Hepatocyte (in vitro differentiated cells): ENCODE results near the gene MON1A. TPM values are rescaled to one million over a fixed set of nuclear protein-coding genes. Genes with fewer than 3 reads are reported as not detected.

Source experiments
- DNase-seq: peaks from one replicate; pipeline ENCODE4 v3.0.0-alpha.2; 2016; ENCODE audit warnings: low spot score
- H2AFZ ChIP-seq: fragments of 200-600 bp; sonication (generic); 2 replicates; pipeline ENCODE4 v1.6.0; 2016; ENCODE audit warnings: antibody characterized with exemption, mild to moderate bottlenecking
- H3K27ac ChIP-seq: fragments of 200-600 bp; sonication (generic); 2 replicates; pipeline ENCODE4 v1.5.1; 2016; ENCODE audit warnings: mild to moderate bottlenecking
- H3K27me3 ChIP-seq: fragments of 200-600 bp; sonication (generic); 2 replicates; pipeline ENCODE4 v1.6.1; 2016
- H3K36me3 ChIP-seq: fragments of 200-600 bp; sonication (generic); replicated peaks from 2 replicates; pipeline ENCODE4 v1.5.1; 2016; ENCODE audit warnings: low read depth; ENCODE audit not compliant: insufficient read depth
- H3K4me1 ChIP-seq: fragments of 200-600 bp; sonication (generic); 2 replicates; pipeline ENCODE4 v1.5.1; 2016; ENCODE audit warnings: mild to moderate bottlenecking, moderate library complexity; ENCODE audit not compliant: insufficient read depth
- H3K4me2 ChIP-seq: fragments of 200-600 bp; sonication (generic); 2 replicates; pipeline ENCODE4 v1.6.0; 2016
- H3K4me3 ChIP-seq: fragments of 200-600 bp; sonication (generic); 2 replicates; pipeline ENCODE4 v1.5.1; 2016; ENCODE audit warnings: mild to moderate bottlenecking
- H3K79me2 ChIP-seq: fragments of 200-600 bp; sonication (generic); 2 replicates; pipeline ENCODE4 v1.6.0; 2017; ENCODE audit warnings: mild to moderate bottlenecking
- H3K9me2 ChIP-seq: fragments of 200-600 bp; sonication (generic); replicated peaks from 2 replicates; pipeline ENCODE4 v1.6.0; 2017; ENCODE audit warnings: mild to moderate bottlenecking; ENCODE audit not compliant: insufficient read depth
- H3K9me3 ChIP-seq: fragments of 200-600 bp; sonication (generic); 2 replicates; pipeline ENCODE4 v1.5.1; 2016; ENCODE audit warnings: low read depth, mild to moderate bottlenecking
- H4K20me1 ChIP-seq: fragments of 200-600 bp; sonication (generic); 2 replicates; pipeline ENCODE4 v1.6.0; 2016; ENCODE audit warnings: mild to moderate bottlenecking; ENCODE audit not compliant: insufficient read depth, poor library complexity, severe bottlenecking
- EZH2 ChIP-seq: fragments of 200-600 bp; sonication (generic); IDR thresholded peaks from 2 replicates; pipeline ENCODE4 v1.6.1; 2016; ENCODE audit warnings: antibody characterized with exemption, mild to moderate bottlenecking, borderline replicate concordance
- EZH2phosphoT487 ChIP-seq: fragments of 200-600 bp; sonication (generic); IDR thresholded peaks from one replicate; pipeline ENCODE4 v1.6.1; 2018; ENCODE audit warnings: antibody characterized with exemption, mild to moderate bottlenecking, low read depth, moderate library complexity; ENCODE audit not compliant: unreplicated experiment, severe bottlenecking
- WGBS: methylation state at CpG from one replicate; pipeline ENCODE4 v1.1.6; 2016; ENCODE audit warnings: low lambda C conversion rate; ENCODE audit errors: missing lambda C conversion rate; 5-methylcytosine and 5-hydroxymethylcytosine counted together
- polyA plus RNA-seq: library from polyadenylated mRNA; unstranded; fragments of >200 nt; fragmentation: Nextera tagmentation; extraction: Ambion mirVana; gene quantifications from 2 replicates; pipeline ENCODE4 v1.2.1, GENCODE V29; 2016
- total RNA-seq: library from RNA; depleted of rRNA; stranded (reverse); fragments of >200 nt; gene quantifications from 2 replicates; pipeline ENCODE4 v1.2.3, GENCODE V29; 2014
- TF ChIP-seq, protein P1 (sequence below): fragments of 200-600 bp; sonication (generic); IDR thresholded peaks from 2 replicates; pipeline ENCODE4 v1.5.1; 2016; ENCODE audit warnings: antibody characterized with exemption, mild to moderate bottlenecking; ENCODE audit not compliant: poor library complexity

MON1A gene
- total and polyA plus RNA-seq, 2 experiments from 2014 or later = 9.5 to 10.7 TPM

- Histone ChIP-seq H3K27me3 (no peaks in the 10 kb centered on the region), H3K9me3 (no peaks in the 10 kb centered on the region), H4K20me1 (no peaks in the 10 kb centered on the region), H3K27ac (no peak overlapping the region), H2AFZ (no peak overlapping the region), H3K9me2 (no peaks in the 10 kb centered on the region), H3K79me2 (no peaks in the 10 kb centered on the region), H3K36me3 (no peaks in the 10 kb centered on the region), H3K4me2 (no peak overlapping the region), H3K4me1 (peaks cover 10% of the 10 kb centered on the region), H3K4me3 (no peak overlapping the region)
- TF ChIP-seq, protein P1, sequence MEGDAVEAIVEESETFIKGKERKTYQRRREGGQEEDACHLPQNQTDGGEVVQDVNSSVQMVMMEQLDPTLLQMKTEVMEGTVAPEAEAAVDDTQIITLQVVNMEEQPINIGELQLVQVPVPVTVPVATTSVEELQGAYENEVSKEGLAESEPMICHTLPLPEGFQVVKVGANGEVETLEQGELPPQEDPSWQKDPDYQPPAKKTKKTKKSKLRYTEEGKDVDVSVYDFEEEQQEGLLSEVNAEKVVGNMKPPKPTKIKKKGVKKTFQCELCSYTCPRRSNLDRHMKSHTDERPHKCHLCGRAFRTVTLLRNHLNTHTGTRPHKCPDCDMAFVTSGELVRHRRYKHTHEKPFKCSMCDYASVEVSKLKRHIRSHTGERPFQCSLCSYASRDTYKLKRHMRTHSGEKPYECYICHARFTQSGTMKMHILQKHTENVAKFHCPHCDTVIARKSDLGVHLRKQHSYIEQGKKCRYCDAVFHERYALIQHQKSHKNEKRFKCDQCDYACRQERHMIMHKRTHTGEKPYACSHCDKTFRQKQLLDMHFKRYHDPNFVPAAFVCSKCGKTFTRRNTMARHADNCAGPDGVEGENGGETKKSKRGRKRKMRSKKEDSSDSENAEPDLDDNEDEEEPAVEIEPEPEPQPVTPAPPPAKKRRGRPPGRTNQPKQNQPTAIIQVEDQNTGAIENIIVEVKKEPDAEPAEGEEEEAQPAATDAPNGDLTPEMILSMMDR = no peak
- TF ChIP-seq EZH2 = no peak
- TF ChIP-seq EZH2phosphoT487 = no peak
- DNase-seq = no peak
- 54% methylated on average over 6 of the region's 6 CpGs for WGBS
Measured at GRCh38 chr3:49880581-49881315, 48.9 kb downstream of the MON1A start.

DNA sequence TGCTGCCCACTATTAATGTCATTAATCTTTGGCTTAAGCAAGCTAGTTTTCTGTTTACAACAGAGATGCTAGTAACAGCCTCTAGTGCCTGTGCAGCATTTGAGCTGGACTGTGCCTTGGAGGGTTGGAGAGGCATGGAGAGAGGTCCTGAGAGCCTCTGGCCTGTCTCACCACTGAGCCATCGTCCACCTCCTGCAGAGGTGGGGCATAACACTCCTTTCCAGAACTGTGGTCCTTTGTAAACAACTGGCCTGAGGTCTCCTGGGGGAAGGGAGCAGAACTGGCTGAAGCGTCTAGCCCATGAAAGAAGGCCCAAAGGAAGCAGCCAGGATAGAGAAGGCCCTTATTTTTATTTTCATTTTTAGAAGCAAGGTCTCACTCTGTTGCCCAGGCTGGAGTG, 49.9 kb downstream of the MON1A start:
- TF ChIP-seq EZH2 = no peak
- TF ChIP-seq EZH2phosphoT487 = no peak
- TF ChIP-seq, protein P1 = no peak
- H3K9me2 ChIP-seq = no peaks in the 10 kb centered on the region
- no peak overlapping the region for H3K4me2 ChIP-seq
- no peaks in the 10 kb centered on the region for H3K36me3 ChIP-seq
- WGBS = 65% methylated on average over 2 of the region's 2 CpGs
- DNase-seq = no peak
- H3K4me3 ChIP-seq = no peak overlapping the region
- H3K79me2 ChIP-seq = no peaks in the 10 kb centered on the region
- H4K20me1 ChIP-seq = no peaks in the 10 kb centered on the region
- no peak overlapping the region for H2AFZ ChIP-seq
- H3K27ac ChIP-seq = no peak overlapping the region
- peaks cover 10% of the 10 kb centered on the region for H3K4me1 ChIP-seq
- H3K9me3 ChIP-seq = no peaks in the 10 kb centered on the region
- no peaks in the 10 kb centered on the region for H3K27me3 ChIP-seq

- Histone ChIP-seq H3K4me3 (no peak overlapping the region), H3K9me3 (no peaks in the 10 kb centered on the region), H4K20me1 (no peaks in the 10 kb centered on the region), H3K36me3 (no peaks in the 10 kb centered on the region), H3K27me3 (no peaks in the 10 kb centered on the region), H3K9me2 (no peaks in the 10 kb centered on the region), H3K79me2 (no peaks in the 10 kb centered on the region), H3K4me2 (no peak overlapping the region), H3K27ac (no peak overlapping the region), H2AFZ (no peak overlapping the region), H3K4me1 (peaks cover 19% of the 10 kb centered on the region)
- TF ChIP-seq, protein P1 = no peak
- no peak for TF ChIP-seq EZH2phosphoT487
- no peak for TF ChIP-seq EZH2
- no peak for DNase-seq
Measured at GRCh38 chr3:49878686-49879085, 50.9 kb downstream of the MON1A start.
